Ascending aorta (tissue), 2 donors: ENCODE results near the gene ATP2A1. TPM values are rescaled to one million over a fixed set of nuclear protein-coding genes. Genes with fewer than 3 reads are reported as not detected.

Source experiments
- DNase-seq, 2 donors: peaks; one replicate each; pipeline ENCODE4 v3.0.0-alpha.2; 2019; ENCODE audit warnings: low spot score in 2 of 2
- H3K27ac ChIP-seq, 2 donors: fragments of 200-600 bp; sonication (generic); one replicate each; pipeline ENCODE4 v1.5.1; 2016 to 2017; ENCODE audit warnings: mild to moderate bottlenecking in 1 of 2
- H3K27me3 ChIP-seq: fragments of 200-600 bp; sonication (generic); one replicate; pipeline ENCODE4 v1.5.1; 2017
- H3K36me3 ChIP-seq, 2 donors: fragments of 200-600 bp; sonication (generic); one replicate each; pipeline ENCODE4 v1.5.1; 2016
- H3K4me1 ChIP-seq, 2 donors: fragments of 200-600 bp; sonication (generic); one replicate each; pipeline ENCODE4 v1.5.1; 2016 to 2017; ENCODE audit warnings: mild to moderate bottlenecking in 1 of 2
- H3K4me3 ChIP-seq, 2 donors: fragments of 200-600 bp; sonication (generic); one replicate each; pipeline ENCODE4 v1.5.1; 2016 to 2017; ENCODE audit warnings: mild to moderate bottlenecking in 1 of 2
- H3K9me3 ChIP-seq, 2 donors: fragments of 200-600 bp; sonication (generic); one replicate each; pipeline ENCODE4 v1.5.1; 2016
- intact Hi-C: fragments of 100-400 bp; cut with DNase I; formaldehyde crosslinking; loops from one replicate; pipeline ENCODE4 v1.15.1; 2023
- total RNA-seq: library from RNA; depleted of rRNA; stranded (reverse); fragments of >200 nt; gene quantifications from one replicate; pipeline ENCODE4 v1.1.0, GENCODE V29; 2016
- TF ChIP-seq, protein P1 (sequence below), 3 experiments: fragments of 200-600 bp in 2 of 3; fragments of 450-650 bp in 1 of 3; sonication (generic) in 2 of 3; IDR thresholded peaks; one replicate each; pipeline ENCODE4 v1.5.1; 2016 to 2019; ENCODE audit warnings: antibody characterized with exemption in 3 of 3, mild to moderate bottlenecking in 1 of 3, moderate library complexity in 1 of 3

ATP2A1 gene
- total RNA-seq, 1 donor from 2014 or later: not detected

DNA sequence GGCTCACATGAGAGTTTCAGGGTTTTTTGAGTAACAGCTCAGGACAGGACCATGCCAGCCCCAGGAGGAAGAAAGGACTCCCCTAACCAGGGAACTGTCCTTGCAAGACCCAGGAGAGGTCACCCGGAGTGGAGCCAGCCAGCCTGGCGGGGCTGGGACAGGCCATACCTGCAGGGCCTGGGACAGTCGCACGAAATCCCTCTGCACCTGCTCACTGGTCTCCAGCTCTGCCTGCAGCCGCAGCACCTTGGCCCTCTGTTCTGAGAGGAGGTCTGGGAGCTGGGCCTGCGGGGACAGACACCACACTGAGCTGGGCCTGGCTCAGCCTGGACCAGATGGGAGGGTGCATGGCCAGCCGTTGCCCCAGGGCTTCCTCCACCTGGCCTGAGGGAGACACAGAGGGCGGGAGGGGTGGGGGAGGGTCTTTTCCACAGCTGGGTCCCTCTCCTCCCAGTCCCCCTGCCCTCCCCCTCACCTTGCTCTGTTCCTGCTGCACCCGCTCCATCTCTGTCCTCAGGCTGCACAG lies 27.0 kb downstream of the ATP2A1 start:
- Histone ChIP-seq H3K4me3 (no peak overlapping the region), H3K36me3 (peaks cover 22 to 31% of the 10 kb centered on the region in 2 donors), H3K4me1 (no peaks in the 10 kb centered on the region), H3K9me3 (no peaks in the 10 kb centered on the region), H3K27me3 (no peaks in the 10 kb centered on the region), H3K27ac (no peak overlapping the region)
- TF ChIP-seq, protein P1, sequence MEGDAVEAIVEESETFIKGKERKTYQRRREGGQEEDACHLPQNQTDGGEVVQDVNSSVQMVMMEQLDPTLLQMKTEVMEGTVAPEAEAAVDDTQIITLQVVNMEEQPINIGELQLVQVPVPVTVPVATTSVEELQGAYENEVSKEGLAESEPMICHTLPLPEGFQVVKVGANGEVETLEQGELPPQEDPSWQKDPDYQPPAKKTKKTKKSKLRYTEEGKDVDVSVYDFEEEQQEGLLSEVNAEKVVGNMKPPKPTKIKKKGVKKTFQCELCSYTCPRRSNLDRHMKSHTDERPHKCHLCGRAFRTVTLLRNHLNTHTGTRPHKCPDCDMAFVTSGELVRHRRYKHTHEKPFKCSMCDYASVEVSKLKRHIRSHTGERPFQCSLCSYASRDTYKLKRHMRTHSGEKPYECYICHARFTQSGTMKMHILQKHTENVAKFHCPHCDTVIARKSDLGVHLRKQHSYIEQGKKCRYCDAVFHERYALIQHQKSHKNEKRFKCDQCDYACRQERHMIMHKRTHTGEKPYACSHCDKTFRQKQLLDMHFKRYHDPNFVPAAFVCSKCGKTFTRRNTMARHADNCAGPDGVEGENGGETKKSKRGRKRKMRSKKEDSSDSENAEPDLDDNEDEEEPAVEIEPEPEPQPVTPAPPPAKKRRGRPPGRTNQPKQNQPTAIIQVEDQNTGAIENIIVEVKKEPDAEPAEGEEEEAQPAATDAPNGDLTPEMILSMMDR (IDR thresholded peaks at IDR 0.05): no peak
- intact Hi-C loops: no loop called here
- DNase-seq: no peak

DNA sequence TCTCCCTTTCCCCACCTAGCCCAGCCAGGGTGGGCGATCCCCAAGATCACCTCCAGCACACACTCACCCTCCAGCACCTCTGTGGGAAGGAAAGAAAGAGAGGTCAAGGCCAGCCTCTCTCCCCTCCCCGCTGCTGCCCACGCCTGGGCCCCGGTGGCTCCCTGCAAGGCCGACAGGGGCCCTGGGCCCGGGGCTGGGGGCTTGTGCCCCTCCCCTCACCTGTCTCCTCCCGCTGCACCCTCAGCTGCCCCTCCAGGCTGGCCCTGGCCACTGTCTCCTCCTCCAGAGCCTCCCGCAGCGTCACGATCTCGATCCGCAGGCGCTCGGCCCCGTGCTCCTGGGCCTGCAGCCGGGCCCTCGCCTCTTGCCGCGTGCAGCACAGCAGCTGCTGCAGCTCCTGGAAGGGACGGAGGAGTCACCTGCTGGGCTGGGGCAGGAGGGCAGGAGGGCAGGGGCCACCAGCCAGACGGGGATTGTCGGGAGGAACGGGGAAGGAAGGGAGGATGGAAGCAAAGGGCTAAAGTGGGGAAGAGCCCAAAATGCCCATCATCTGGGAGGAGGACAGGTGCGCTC lies 27.6 kb downstream of the ATP2A1 start:
- intact Hi-C loops: no loop called here
- Histone ChIP-seq H3K4me1 (no peaks in the 10 kb centered on the region), H3K9me3 (no peaks in the 10 kb centered on the region), H3K36me3 (peaks cover 26 to 36% of the 10 kb centered on the region in 2 donors), H3K4me3 (no peak overlapping the region), H3K27ac (no peak overlapping the region), H3K27me3 (no peaks in the 10 kb centered on the region)
- no peak for DNase-seq
- TF ChIP-seq, protein P1 (IDR thresholded peaks at IDR 0.05): no peak

DNA sequence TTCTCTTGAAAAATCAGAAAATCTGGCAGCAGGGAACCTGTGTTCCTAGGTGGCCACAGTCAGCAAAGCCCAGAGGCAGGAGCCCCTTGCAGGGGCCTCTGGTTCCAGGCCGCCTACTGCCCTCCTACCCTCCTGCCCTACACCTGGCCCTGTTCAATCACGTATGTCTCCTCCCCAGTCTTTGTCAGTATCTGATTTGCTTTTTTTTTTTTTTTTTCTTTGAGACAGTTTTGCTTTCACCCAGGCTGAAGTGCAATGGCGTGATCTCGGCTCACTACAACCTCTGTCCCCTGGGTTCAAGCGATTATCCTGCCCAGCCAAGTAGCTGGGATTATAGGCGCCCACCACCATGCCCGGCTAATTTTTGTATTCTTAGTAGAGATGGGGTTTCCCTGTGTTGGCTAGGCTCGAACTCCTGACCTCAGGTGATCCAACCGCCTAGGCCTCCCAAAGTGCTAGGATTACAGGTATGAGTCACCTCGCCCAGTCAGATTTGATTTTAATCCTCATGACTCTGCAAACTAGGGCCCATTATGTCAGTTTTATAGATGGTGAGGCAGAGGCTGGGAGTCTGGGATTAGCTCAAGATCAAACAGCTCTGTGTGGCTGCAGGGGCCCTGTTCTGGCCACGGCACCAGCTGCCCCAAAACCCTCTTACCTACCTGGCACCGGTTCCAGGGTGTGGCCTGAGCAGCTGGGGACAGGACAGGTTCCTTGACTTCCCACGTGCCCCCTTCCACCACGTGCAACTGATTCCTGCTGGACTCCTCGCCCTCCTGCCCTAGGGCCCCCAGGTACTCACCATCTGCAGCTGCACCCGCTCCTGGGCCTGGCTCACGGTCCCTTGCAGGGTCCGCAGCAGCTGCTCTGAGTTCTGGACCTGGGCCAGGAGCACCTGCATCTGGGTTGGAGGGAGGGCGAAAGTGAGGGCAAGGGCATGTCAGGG lies 32.1 kb downstream of the ATP2A1 start:
- no peak for DNase-seq
- intact Hi-C loops: no loop called here
- Histone ChIP-seq H3K9me3 (no peaks in the 10 kb centered on the region), H3K4me1 (no peaks in the 10 kb centered on the region), H3K36me3 (peaks cover 36 to 39% of the 10 kb centered on the region in 2 donors), H3K27me3 (no peaks in the 10 kb centered on the region), H3K4me3 (no peak overlapping the region), H3K27ac (no peak overlapping the region)
- TF ChIP-seq, protein P1 (IDR thresholded peaks at IDR 0.05): no peak

DNA sequence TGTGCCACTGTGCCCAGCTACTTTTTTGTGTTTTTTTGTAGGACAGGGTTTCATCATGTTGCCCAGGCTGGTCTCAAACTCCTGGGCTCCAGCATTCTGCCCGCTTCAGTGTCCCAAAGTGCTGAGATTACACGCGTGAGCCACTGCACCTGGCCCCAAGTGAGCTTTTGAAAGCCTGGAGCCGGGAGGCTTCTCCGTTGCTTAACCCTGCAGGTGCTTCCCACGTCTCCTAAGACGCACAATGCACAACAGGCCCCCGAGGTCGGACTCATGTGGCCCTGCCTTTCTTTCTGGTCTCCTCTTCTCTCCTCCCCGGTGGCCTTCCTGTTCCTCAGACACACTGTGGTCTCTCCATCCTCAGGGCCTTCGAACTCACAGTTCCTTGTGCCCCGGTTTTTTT lies 34.3 kb downstream of the ATP2A1 start:
- Histone ChIP-seq H3K4me3 (no peak overlapping the region), H3K9me3 (no peaks in the 10 kb centered on the region), H3K36me3 (peaks cover 33 to 39% of the 10 kb centered on the region in 2 donors)

DNA sequence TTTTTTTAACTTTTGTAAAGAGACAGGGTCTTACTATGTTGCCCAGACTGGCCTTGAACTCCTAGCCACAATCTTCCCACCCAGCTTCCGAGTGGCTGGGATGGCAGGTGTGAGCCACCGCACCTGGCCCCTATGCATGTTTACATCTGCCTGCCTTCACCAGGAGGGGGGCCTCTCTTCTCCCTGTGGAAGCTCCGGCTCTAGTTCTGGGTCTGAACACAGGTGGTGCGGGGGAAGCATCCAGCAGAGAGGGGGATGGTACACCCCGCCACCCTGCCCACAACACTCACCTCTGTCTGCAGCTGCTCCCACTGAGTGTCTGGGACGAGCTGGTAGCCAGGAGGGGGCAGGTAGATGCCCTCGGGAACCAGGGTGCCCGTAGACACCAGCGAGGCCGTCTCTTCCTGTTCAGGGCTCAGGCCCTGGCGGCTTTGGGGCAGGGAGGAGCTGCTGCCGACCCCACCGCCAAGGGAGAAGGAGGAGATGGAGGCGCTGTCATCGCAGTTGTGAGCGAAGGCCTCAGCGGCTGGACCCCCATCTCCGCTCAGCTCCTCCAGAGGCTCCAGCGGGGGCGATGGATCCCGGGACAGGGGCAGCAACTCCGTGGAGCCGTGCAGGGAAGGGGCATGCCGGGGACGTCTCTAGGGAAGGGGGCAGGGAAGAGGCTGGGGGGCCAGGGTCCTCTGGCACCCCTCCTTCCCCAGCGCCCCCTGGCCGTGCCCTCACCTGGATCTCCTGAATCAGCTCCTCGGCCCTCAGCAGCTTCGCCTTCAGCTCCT lies 35.8 kb downstream of the ATP2A1 start:
- Histone ChIP-seq H3K27me3 (no peaks in the 10 kb centered on the region), H3K36me3 (peaks cover 38% of the 10 kb centered on the region in 2 donors), H3K9me3 (no peaks in the 10 kb centered on the region), H3K4me1 (no peaks in the 10 kb centered on the region), H3K4me3 (no peak overlapping the region), H3K27ac (no peak overlapping the region)
- TF ChIP-seq, protein P1 (IDR thresholded peaks at IDR 0.05): no peak
- intact Hi-C loops: no loop called here
- no peak for DNase-seq

More for the DNA sequence above, 34.3 kb downstream of the ATP2A1 start:
- no peaks in the 10 kb centered on the region for H3K4me1 ChIP-seq
- no peaks in the 10 kb centered on the region for H3K27me3 ChIP-seq
- DNase-seq: no peak
- TF ChIP-seq, protein P1 (IDR thresholded peaks at IDR 0.05): no peak
- H3K27ac ChIP-seq: no peak overlapping the region
- intact Hi-C loops: no loop called here
